ENCODE measurements around the gene FGD3. TPM values are rescaled to one million over a fixed set of nuclear protein-coding genes. Genes with fewer than 3 reads are reported as not detected.
A peak's percentile ranks its signal among the peaks of the same experiment; 100 is the strongest.

FGD3 gene
- total RNA-seq, 2 experiments from 2014 or later = 102 to 104 TPM

DNA sequence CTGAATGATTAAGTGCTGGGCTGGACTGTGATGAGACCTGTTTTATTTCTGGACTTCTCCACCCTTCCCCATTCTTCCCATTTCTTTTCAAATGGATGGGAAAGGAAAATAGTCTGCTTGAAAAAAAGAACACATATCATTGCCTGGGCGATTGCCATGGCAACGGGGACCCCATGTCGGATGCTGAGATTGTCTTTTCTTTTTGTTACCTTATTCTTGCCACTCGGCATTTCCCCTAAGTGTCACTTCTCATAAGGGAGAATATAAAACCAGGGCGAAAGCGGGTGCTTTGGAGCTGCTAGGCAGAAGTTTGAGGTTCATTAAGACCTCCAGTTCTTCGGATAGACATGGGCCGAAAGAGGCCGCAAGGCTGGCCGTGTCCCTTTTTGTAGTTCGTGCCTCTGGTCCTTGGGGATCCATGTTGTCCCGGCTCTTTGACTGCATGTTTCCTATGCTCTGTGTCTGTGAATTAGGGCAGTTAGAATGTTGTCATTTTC is 763 bp downstream of the FGD3 start:
- Mint-ChIP-seq H3K4me3 (peak overlapping the region; percentile 71), H3K4me1 (peaks cover 42% of the 10 kb centered on the region), H3K27ac (no peak overlapping the region), H3K36me3 (ENCODE audit: low read depth) (peaks cover 4% of the 10 kb centered on the region), H3K9me3 (peaks cover 3% of the 10 kb centered on the region), H3K27me3 (peaks cover 10% of the 10 kb centered on the region)
- CTCF ChIA-PET = interaction anchor here (0.6 kb wide), 1 partner anchor 355 kb away, joined by 3 read pairs; no protein-coding TSS in a partner anchor
- POLR2A ChIA-PET = interaction anchor here (1.0 to 1.7 kb wide), 2 partner anchors 17 to 41 kb away, joined by 3 to 5 read pairs; no protein-coding TSS in a partner anchor
- DNase-seq = no peak

DNA sequence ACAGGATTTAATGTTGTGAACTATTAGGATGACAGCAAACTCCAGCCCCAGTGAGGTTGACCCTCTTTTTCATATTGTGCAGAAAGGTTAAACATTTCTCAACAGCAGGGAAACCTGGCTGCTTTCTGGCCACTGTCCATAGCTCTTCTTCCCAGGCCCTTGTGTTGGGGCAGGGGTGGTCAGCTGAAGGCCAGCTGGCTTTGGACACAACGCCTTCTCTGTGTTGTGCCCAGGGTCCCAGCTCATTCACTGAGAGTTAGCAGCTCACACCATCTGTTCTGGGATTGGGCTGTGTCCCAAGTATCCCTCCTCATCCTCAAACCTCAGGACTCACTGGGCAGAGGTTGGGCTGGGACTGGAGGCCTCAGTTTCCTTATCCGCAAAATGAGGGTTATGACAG is 1.3 kb downstream of the FGD3 start:
- CTCF ChIA-PET = interaction anchor here (0.6 kb wide), 1 partner anchor 354 kb away, joined by 3 read pairs; no protein-coding TSS in a partner anchor
- POLR2A ChIA-PET = no interaction called here
- Mint-ChIP-seq H3K27ac (no peak overlapping the region), H3K9me3 (peaks cover 3% of the 10 kb centered on the region), H3K4me3 (peak overlapping the region; percentile 71), H3K4me1 (peaks cover 48% of the 10 kb centered on the region), H3K27me3 (peaks cover 10% of the 10 kb centered on the region), H3K36me3 (ENCODE audit: low read depth) (peaks cover 4% of the 10 kb centered on the region)
- no peak for DNase-seq

DNA sequence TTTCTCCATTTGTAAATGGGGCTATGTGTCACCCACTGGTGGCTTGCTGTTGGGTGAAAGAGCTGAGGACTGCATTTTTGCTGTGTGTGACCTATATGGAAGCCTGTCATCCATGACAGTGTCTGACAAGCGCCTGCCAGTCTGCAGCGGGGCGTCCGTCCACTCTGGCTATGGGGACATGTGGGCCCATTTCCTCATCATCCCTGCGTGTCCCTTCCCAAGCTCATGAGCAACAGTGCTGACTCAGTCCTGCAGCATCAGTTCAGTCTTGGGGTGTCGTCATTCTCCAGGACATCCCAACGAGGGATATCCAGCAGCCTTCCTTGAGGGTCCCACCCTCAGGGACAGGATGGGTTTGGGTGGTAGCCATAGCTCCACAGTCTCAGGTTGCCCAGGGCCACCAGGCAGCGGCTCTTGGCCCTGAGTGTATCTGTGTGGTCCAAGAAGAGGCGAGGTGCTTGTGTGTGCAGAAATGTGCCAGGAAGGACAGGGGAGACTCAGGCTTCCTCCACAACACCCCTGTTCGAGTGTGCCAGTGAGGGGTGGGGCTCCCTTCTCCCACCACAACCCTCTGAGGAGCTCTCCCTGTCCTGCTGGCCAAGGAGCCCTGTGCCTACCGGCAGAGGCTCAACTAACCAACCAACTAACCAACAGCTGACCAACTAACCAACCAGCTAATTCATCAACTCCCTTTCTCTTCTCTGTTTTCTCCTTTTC is 2.1 kb downstream of the FGD3 start:
- H3K27me3 Mint-ChIP-seq = peaks cover 10% of the 10 kb centered on the region
- H3K27ac Mint-ChIP-seq = no peak overlapping the region
- no peak overlapping the region for H3K4me3 Mint-ChIP-seq
- peaks cover 4% of the 10 kb centered on the region for H3K36me3 Mint-ChIP-seq (ENCODE audit: low read depth)
- no peak for DNase-seq
- CTCF ChIA-PET = no interaction called here
- peaks cover 3% of the 10 kb centered on the region for H3K9me3 Mint-ChIP-seq
- peaks cover 56% of the 10 kb centered on the region for H3K4me1 Mint-ChIP-seq
- POLR2A ChIA-PET = no interaction called here

DNA sequence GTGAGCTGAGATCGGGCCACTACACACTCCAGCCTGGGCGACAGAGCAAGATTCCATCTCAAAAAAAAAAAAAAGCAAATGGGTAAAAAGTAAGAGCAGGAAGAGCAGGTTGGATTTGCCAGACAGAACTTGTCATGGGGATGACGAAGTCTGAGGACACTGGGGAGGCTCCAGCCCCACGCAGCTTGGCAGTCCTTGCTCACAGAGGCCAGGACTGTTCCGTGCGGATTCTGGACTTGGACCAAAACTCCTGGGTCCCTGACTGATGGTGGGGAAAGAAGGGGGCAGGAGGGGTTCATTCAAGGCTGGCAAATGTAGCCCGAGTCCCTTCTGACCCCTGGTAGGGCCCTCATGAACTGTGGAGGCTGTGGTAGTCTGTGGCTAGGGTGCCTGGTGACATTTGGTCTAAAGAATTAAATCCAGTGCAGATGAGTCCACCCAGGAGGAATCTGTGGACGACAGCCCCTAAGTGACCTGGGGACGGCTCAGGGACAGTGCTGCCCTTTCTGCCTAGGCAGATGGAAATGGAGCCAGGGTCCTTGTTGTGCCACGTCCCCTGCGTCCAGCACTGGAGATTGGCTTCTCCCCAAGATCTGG is 3.1 kb downstream of the FGD3 start:
- H3K4me1 Mint-ChIP-seq = peaks cover 65% of the 10 kb centered on the region
- no peak overlapping the region for H3K27ac Mint-ChIP-seq
- H3K36me3 Mint-ChIP-seq (ENCODE audit: low read depth) = peaks cover 4% of the 10 kb centered on the region
- ChIA-PET CTCF (interaction anchor here (1.3 kb wide), 1 partner anchor 53 kb away, joined by 3 read pairs; no protein-coding TSS in a partner anchor), POLR2A (no interaction called here)
- H3K4me3 Mint-ChIP-seq = no peak overlapping the region
- no peak for DNase-seq
- peaks cover 3% of the 10 kb centered on the region for H3K9me3 Mint-ChIP-seq
- H3K27me3 Mint-ChIP-seq = peaks cover 10% of the 10 kb centered on the region

DNA sequence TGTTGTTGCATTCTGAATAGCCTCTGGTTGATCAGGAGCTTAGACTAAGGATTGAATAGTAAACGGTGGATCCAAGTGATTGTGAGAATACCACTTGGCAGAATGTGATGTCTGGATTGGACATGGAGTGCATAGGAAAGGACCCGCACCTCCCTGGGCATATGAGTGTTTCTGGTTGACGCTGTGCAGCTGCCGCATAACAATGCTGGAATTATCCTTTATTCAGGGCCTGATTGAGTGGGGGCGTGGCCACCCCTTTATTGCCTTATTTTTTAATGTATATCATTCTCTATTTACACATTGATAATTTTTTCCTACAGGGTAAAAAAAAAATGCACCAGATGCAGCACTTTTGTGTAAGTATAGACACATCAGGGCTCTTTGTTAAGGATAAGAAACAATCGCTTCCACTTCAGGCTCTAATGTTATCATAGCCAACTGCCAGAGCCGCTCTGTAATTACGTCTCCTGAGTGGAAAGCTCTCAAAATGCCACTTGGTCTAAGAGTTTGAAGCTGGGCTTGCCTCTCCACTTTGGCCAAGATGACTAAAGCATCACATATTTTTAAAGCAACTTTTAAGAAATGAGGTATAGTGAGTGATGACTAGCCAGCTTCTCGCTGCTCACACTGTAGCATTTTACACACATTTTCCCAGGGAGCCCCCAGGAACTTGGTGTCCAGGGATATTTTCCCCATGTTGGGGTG is 5.7 kb downstream of the FGD3 start:
- ChIA-PET CTCF (interaction anchor here (1.9 to 3.4 kb wide), 4 partner anchors 10 to 350 kb away, joined by 6 to 22 read pairs (median 8); no protein-coding TSS in a partner anchor), POLR2A (interaction anchor here (0.8 to 4.8 kb wide), 7 partner anchors 12 to 613 kb away, joined by 3 to 118 read pairs (median 3); partner anchors contain the start of gene FAM120AOS)
- DNase-seq = no peak
- Mint-ChIP-seq H3K36me3 (ENCODE audit: low read depth) (no peaks in the 10 kb centered on the region), H3K27ac (peak overlapping the region; percentile 91), H3K27me3 (peaks cover 5% of the 10 kb centered on the region), H3K4me1 (peaks cover 75% of the 10 kb centered on the region), H3K4me3 (peak overlapping the region; percentile 63), H3K9me3 (no peaks in the 10 kb centered on the region)

DNA sequence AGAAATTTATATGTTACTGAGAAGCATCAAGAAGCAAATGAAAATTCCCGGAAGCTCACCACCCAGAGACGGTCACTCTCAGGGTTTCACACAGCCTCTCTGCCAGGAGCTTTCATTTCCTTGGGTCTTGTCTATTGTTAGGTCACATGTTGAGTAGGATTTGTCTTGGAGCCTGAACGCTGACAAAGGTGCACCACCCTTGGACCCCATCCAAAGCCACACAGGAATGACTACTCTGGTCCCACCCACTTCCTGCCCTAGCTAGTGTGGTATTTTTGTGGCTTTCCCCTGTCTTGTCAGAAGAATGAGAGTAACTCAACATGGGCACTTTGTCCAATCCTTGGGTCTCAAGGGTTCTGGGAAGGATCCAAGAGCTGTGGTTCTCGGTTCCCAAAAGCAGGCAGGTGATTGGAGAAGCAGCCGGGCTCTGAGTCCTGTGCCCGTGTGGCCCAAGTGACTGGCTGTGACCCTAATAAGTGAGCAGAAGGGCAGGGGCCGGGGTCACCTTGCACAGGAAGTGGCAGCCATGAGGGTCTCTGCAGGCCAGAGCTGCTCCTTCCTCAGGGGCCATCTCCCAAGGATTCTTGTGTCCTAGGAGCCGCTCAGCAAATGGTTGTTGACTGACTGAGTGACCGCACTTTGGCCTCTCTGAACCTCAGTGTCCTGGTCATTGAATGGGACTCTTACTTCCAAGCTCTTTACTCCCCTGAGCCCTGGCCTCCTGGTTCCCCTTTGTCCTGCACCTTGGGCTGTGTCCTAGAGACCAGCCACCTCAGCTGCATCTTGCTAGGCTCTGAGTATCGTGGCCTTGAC is 6.9 kb downstream of the FGD3 start:
- DNase-seq = peak; percentile 88
- CTCF ChIA-PET = interaction anchor here (1.0 to 3.4 kb wide), 11 partner anchors 9 to 612 kb away, joined by 3 to 22 read pairs (median 6); no protein-coding TSS in a partner anchor

DNA sequence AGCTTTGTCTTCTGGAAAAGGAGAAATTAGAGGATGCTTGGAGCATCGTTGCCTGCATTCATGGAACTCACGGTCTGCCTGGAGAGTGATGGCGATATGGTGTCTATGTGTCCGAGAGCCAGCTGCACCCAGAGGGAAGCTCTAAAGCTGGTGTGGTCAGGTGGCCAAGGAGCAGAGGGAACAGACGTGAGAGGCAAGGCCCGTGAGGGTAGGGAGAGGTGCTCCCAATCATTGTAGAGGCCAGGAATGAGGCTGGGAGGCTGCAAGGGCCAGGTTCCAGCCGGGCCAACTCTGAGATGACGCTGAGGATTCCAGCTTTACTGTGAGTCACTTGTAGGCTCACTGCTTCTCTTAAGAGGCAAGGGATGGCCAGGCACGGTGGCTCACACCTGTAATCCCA is 7.6 kb downstream of the FGD3 start:
- Mint-ChIP-seq H3K36me3 (ENCODE audit: low read depth) (peaks cover 3% of the 10 kb centered on the region), H3K4me1 (peaks cover 68% of the 10 kb centered on the region), H3K27me3 (no peaks in the 10 kb centered on the region), H3K27ac (peak overlapping the region; percentile 91), H3K4me3 (peak overlapping the region; percentile 45), H3K9me3 (no peaks in the 10 kb centered on the region)
- ChIA-PET POLR2A (interaction anchor here (0.7 to 4.8 kb wide), 16 partner anchors 10 to 612 kb away, joined by 3 to 118 read pairs (median 4); partner anchors contain the start of genes BICD2 and NINJ1), CTCF (interaction anchor here (1.0 to 3.4 kb wide), 11 partner anchors 8 to 611 kb away, joined by 3 to 22 read pairs (median 6); no protein-coding TSS in a partner anchor)
- DNase-seq = no peak

More for the DNA sequence above, 6.9 kb downstream of the FGD3 start:
- POLR2A ChIA-PET = interaction anchor here (0.7 to 4.8 kb wide), 22 partner anchors 11 to 612 kb away, joined by 3 to 118 read pairs (median 4); partner anchors contain the start of genes BICD2, FAM120AOS and NINJ1
- Mint-ChIP-seq H3K27me3 (no peaks in the 10 kb centered on the region), H3K36me3 (ENCODE audit: low read depth) (no peaks in the 10 kb centered on the region), H3K27ac (peak overlapping the region; percentile 91), H3K9me3 (no peaks in the 10 kb centered on the region), H3K4me1 (peaks cover 71% of the 10 kb centered on the region), H3K4me3 (peak overlapping the region; percentile 63)

DNA sequence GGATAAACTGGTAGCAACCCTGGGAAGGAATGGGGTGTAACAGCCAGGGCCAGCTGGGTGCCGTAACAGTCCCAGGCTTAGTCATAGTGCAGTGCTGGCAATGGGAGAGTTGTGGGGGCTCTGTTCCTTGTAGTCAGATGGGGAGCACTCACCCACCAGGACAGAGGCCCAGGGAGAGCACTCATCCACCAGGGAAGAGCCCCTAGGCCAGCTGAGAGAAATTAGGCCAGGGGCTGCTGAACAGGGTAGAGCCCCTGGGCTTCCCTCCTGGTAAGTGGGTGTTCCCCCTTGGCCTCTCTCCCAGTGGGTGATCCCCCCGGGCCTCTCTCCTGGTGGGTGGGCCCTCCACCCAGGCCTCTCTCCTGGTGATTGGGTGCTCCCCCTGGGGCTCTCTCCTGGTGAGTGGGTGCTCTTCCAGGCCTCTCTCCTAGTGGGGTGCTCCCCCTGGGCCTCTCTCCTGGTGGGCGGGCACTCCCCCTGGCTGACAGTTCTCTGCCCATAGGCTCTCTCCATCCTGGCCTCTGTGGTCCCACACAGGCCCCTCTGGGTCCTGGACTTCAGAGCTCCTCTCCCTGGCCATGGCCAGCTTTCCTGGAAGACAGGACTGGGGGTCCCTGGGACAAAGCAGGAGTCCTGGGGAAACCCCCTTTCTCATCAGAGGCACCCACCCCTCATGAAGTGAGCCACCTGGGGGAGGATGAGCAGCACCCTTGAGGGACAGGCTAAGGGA is 13.4 kb downstream of the FGD3 start:
- peak overlapping the region; percentile 90 for H3K27ac Mint-ChIP-seq
- peaks cover 13% of the 10 kb centered on the region for H3K9me3 Mint-ChIP-seq
- H3K4me3 Mint-ChIP-seq = no peak overlapping the region
- peaks cover 60% of the 10 kb centered on the region for H3K4me1 Mint-ChIP-seq
- ChIA-PET CTCF (no interaction called here), POLR2A (no interaction called here)
- peaks cover 37% of the 10 kb centered on the region for H3K36me3 Mint-ChIP-seq (ENCODE audit: low read depth)
- no peak for DNase-seq
- H3K27me3 Mint-ChIP-seq = no peaks in the 10 kb centered on the region

DNA sequence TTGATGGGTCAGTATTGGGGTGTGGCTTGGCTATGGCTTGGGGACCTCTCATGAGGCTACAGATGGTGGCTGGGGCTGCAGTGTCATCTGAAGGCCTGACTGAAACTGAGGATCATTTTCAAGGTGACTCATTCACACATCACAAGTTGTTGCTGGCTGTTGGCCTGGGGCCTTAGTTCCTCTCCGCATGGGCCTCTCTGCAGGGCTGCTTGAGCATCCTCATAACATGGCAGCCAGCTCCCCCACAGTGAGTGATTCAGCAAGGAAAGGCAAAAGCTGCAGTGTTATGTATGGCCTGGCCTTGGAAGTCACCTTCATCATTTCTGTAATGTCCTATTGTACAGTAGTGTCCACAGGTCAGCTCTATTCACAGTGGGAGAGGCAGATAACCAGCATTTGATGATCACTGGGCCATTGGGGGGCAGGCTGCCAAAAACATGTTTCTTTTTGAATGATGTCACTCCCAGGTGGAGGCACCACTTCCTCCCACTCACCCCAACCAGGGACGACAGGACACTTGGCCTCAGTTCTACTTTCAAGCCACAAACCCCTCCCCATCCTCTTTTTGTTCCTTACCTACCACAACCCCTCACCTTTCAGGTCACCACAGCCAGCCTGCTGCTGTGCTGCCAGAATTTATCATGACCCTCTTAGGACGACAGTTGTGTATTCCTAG is 14.4 kb downstream of the FGD3 start:
- peaks cover 54% of the 10 kb centered on the region for H3K4me1 Mint-ChIP-seq
- H3K27ac Mint-ChIP-seq = peak overlapping the region; percentile 90
- CTCF ChIA-PET = no interaction called here
- peak overlapping the region; percentile 28 for H3K4me3 Mint-ChIP-seq
- H3K27me3 Mint-ChIP-seq = no peaks in the 10 kb centered on the region
- H3K36me3 Mint-ChIP-seq (ENCODE audit: low read depth) = peaks cover 47% of the 10 kb centered on the region
- DNase-seq = peak; percentile 50
- peaks cover 13% of the 10 kb centered on the region for H3K9me3 Mint-ChIP-seq
- POLR2A ChIA-PET = no interaction called here

DNA sequence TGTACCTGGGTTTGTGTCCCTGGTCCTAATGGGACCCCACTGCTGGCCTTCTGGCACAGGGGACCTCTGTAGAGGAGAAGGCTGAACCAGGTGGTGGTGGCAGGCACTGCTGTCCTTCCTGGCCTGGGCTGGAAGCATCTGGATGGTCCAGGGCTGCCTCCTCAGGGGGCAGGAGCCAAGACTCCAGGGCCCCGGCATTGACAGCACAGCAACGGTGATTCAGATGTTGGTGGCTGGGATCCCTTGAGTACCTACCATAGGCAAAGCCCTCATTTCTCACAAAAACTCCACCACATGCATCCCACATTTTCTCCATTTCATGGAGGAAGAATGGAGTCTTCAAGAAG is 15.0 kb downstream of the FGD3 start:
- no peak for DNase-seq
- Mint-ChIP-seq H3K36me3 (ENCODE audit: low read depth) (peaks cover 52% of the 10 kb centered on the region), H3K9me3 (peaks cover 13% of the 10 kb centered on the region), H3K4me3 (peak overlapping the region; percentile 28), H3K4me1 (peaks cover 54% of the 10 kb centered on the region), H3K27ac (peak overlapping the region; percentile 90), H3K27me3 (no peaks in the 10 kb centered on the region)
- ChIA-PET POLR2A (interaction anchor here (2.1 to 5.9 kb wide), 2 partner anchors 9 to 67 kb away, joined by 13 to 118 read pairs; no protein-coding TSS in a partner anchor), CTCF (interaction anchor here (0.7 to 1.0 kb wide), 2 partner anchors 8 to 605 kb away, joined by 3 to 6 read pairs; no protein-coding TSS in a partner anchor)

DNA sequence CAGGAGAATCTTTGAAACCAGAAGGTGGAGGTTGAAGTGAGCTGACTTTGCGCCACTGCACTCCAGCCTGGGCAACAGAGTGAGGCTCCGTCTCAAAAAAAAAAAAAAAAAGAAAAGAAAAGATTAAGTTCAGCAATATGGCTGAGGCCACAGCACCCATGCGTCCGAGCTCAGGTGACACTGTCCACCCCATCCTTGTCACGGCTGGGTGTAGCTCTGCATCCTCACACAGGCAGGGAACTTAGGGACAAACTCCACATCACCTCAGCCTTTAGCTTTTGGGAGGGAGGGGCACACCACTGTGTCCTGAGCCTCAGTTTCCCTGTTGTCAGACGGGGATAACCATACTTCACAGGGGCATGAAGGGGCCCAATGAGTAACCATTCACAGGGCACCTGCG is 15.5 kb downstream of the FGD3 start:
- ChIA-PET CTCF (interaction anchor here (0.7 to 1.6 kb wide), 4 partner anchors 9 to 604 kb away, joined by 3 to 6 read pairs (median 4); no protein-coding TSS in a partner anchor), POLR2A (interaction anchor here (1.2 to 5.9 kb wide), 3 partner anchors 9 to 66 kb away, joined by 4 to 118 read pairs (median 13); no protein-coding TSS in a partner anchor)
- H3K36me3 Mint-ChIP-seq (ENCODE audit: low read depth) = peaks cover 56% of the 10 kb centered on the region
- DNase-seq = no peak
- peaks cover 13% of the 10 kb centered on the region for H3K9me3 Mint-ChIP-seq
- no peaks in the 10 kb centered on the region for H3K27me3 Mint-ChIP-seq
- H3K4me1 Mint-ChIP-seq = peaks cover 57% of the 10 kb centered on the region
- peak overlapping the region; percentile 24 for H3K4me3 Mint-ChIP-seq
- H3K27ac Mint-ChIP-seq = peak overlapping the region; percentile 90

Data from activated CD4-positive, alpha-beta memory T cell treated with anti-CD3 and anti-CD28 coated beads, Interleukin-2, amount 10 ng/mL, durations not matched to agents 7 days and 5 days (primary cell).